HEK293 (cell line): ENCODE results near the gene SREBF1.

Experiments
- CTCF ChIA-PET: fragments of 350-600 bp; formaldehyde crosslinking; extraction: SDS; loops from one replicate; lab custom pipeline; 2021; ENCODE audit warnings: antibody characterized with exemption; lab: Yijun Ruan, JAX
- POLR2A ChIA-PET: fragments of 300-600 bp; formaldehyde crosslinking; extraction: SDS; loops from one replicate; lab custom pipeline; 2020; ENCODE audit warnings: antibody characterized with exemption, inconsistent platforms; lab: Yijun Ruan, JAX
- H3K27ac ChIP-seq: fragments of 200-500 bp; sonication (Bioruptor generic); 2 replicates; pipeline ENCODE4 v1.5.1; 2014; ENCODE audit warnings: low read depth, low read length, control low read depth, inconsistent platforms; ENCODE audit errors: extremely low read depth
- H3K36me3 ChIP-seq, 2 experiments: fragments of 200-500 bp in 1 of 2; sonication (Bioruptor generic) in 1 of 2; 1 replicate in 1 of 2; 2 replicates in 1 of 2; pipeline ENCODE4 v1.5.1; 2014 to 2017; ENCODE audit warnings: inconsistent platforms in 2 of 2, low read length in 2 of 2; ENCODE audit not compliant: control insufficient read depth in 2 of 2, insufficient read depth in 1 of 2
- H3K4me1 ChIP-seq: fragments of 200-500 bp; sonication (Bioruptor generic); 2 replicates; pipeline ENCODE4 v1.5.1; 2014; ENCODE audit warnings: mild to moderate bottlenecking, low read length, inconsistent platforms; ENCODE audit not compliant: control insufficient read depth, insufficient read depth
- H3K4me3 ChIP-seq: 2 replicates; pipeline ENCODE4 v1.5.1; 2011; ENCODE audit warnings: low read depth, mild to moderate bottlenecking, control low read depth, low read length, moderate library complexity
- H3K9me3 ChIP-seq: fragments of 200-500 bp; sonication (Bioruptor generic); 2 replicates; pipeline ENCODE4 v1.5.1; 2014; ENCODE audit warnings: low read depth, low read length, inconsistent platforms; ENCODE audit not compliant: control insufficient read depth, insufficient read depth
- BCL11B ChIP-seq: fragments of 450-650 bp; formaldehyde crosslinking; IDR thresholded peaks from 2 replicates; pipeline ENCODE4 v1.5.1; 2016; ENCODE audit warnings: low read depth, missing biosample characterization, missing genetic modification characterization
- HOXA7 ChIP-seq: sonication (generic); formaldehyde crosslinking; IDR thresholded peaks from 2 replicates; pipeline ENCODE4 v1.8.1; 2022; ENCODE audit warnings: missing genetic modification reagents, borderline replicate concordance
- MEIS1 ChIP-seq: sonication (generic); formaldehyde crosslinking; IDR thresholded peaks from 2 replicates; pipeline ENCODE4 v1.8.1; 2022; ENCODE audit warnings: missing genetic modification reagents, mild to moderate bottlenecking, borderline replicate concordance
- OVOL3 ChIP-seq: fragments of 450-650 bp; formaldehyde crosslinking; IDR thresholded peaks from 2 replicates; pipeline ENCODE4 v1.5.1; 2016; ENCODE audit warnings: missing biosample characterization, missing genetic modification characterization
- PRDM10 ChIP-seq: fragments of 450-650 bp; formaldehyde crosslinking; IDR thresholded peaks from 2 replicates; pipeline ENCODE4 v1.5.1; 2016; ENCODE audit warnings: missing biosample characterization, missing genetic modification characterization
- YY2 ChIP-seq: fragments of 450-650 bp; formaldehyde crosslinking; IDR thresholded peaks from 2 replicates; pipeline ENCODE4 v1.5.1; 2016; ENCODE audit warnings: missing biosample characterization, missing genetic modification characterization
- ZBTB1 ChIP-seq: fragments of 450-650 bp; formaldehyde crosslinking; IDR thresholded peaks from 2 replicates; pipeline ENCODE4 v1.5.1; 2016; ENCODE audit warnings: missing biosample characterization, missing genetic modification characterization
- ZFP3 ChIP-seq: fragments of 450-650 bp; formaldehyde crosslinking; IDR thresholded peaks from 2 replicates; pipeline ENCODE4 v1.5.1; 2016; ENCODE audit warnings: low read depth, missing biosample characterization, missing genetic modification characterization
- ZIC2 ChIP-seq: fragments of 450-650 bp; formaldehyde crosslinking; IDR thresholded peaks from 2 replicates; pipeline ENCODE4 v1.5.1; 2016; ENCODE audit warnings: missing biosample characterization, missing genetic modification characterization
- ZNF133 ChIP-seq: fragments of 450-650 bp; formaldehyde crosslinking; IDR thresholded peaks from 2 replicates; pipeline ENCODE4 v1.5.1; 2016; ENCODE audit warnings: missing biosample characterization, missing genetic modification characterization
- ZNF157 ChIP-seq: fragments of 450-650 bp; formaldehyde crosslinking; IDR thresholded peaks from 2 replicates; pipeline ENCODE4 v1.5.1; 2016; ENCODE audit warnings: missing biosample characterization, missing genetic modification characterization
- ZNF24 ChIP-seq: fragments of 450-650 bp; formaldehyde crosslinking; IDR thresholded peaks from 2 replicates; pipeline ENCODE4 v1.5.1; 2016; ENCODE audit warnings: missing biosample characterization, missing genetic modification characterization
- ZNF274 ChIP-seq, 2 experiments: fragments of 200-500 bp in 1 of 2; fragments of 450-650 bp in 1 of 2; sonication (Bioruptor generic) in 1 of 2; formaldehyde crosslinking in 1 of 2; IDR thresholded peaks; 2 replicates each; pipeline versions ENCODE4 v1.5.1 to v1.6.1; 2014 to 2016; ENCODE audit warnings: borderline replicate concordance in 1 of 2, inconsistent platforms in 1 of 2, low read length in 1 of 2, missing biosample characterization in 1 of 2, missing genetic modification characterization in 1 of 2
- ZNF350 ChIP-seq: fragments of 450-650 bp; formaldehyde crosslinking; IDR thresholded peaks from 2 replicates; pipeline ENCODE4 v1.5.0; 2017; ENCODE audit warnings: missing biosample characterization, mild to moderate bottlenecking, missing genetic modification characterization
- ZNF354C ChIP-seq: fragments of 450-650 bp; formaldehyde crosslinking; IDR thresholded peaks from 2 replicates; pipeline ENCODE4 v1.5.1; 2016; ENCODE audit warnings: missing biosample characterization, missing genetic modification characterization, low read depth, borderline replicate concordance
- ZNF366 ChIP-seq: fragments of 450-650 bp; formaldehyde crosslinking; conservative IDR thresholded peaks from 2 replicates; pipeline ENCODE4 v1.5.1; 2016; ENCODE audit warnings: missing biosample characterization, missing genetic modification characterization
- ZNF518A ChIP-seq: fragments of 450-650 bp; formaldehyde crosslinking; conservative IDR thresholded peaks from 2 replicates; pipeline ENCODE4 v1.5.1; 2016; ENCODE audit warnings: low read depth, missing biosample characterization, missing genetic modification characterization
- ZNF571 ChIP-seq: fragments of 450-650 bp; formaldehyde crosslinking; IDR thresholded peaks from 2 replicates; pipeline ENCODE4 v1.5.0; 2017; ENCODE audit warnings: missing biosample characterization, missing genetic modification characterization
- ZNF585B ChIP-seq: fragments of 450-650 bp; formaldehyde crosslinking; IDR thresholded peaks from 2 replicates; pipeline ENCODE4 v1.5.1; 2016; ENCODE audit warnings: missing biosample characterization, missing genetic modification characterization

SREBF1 gene

GRCh38 chr17:17806035-17806434 is 30.8 kb downstream of the SREBF1 start:
- Histone ChIP-seq H3K4me3 (no peak overlapping the region), H3K36me3 (peaks cover 0 to 72% of the 10 kb centered on the region in 2 experiments; a peak in 2 of 3 replicates), H3K27ac (no peak overlapping the region), H3K9me3 (no peaks in the 10 kb centered on the region), H3K4me1 (no peaks in the 10 kb centered on the region)
- CTCF ChIA-PET = interaction anchor here (0.6 to 2.2 kb wide), 4 partner anchors 21 to 337 kb away, joined by 3 to 8 read pairs (median 4); no protein-coding TSS in a partner anchor
- POLR2A ChIA-PET = no interaction called here
- TF ChIP-seq MEIS1 (CRISPR knock-in tag) (no peak), ZNF350 (tag by site-specific recombination) (no peak)

GRCh38 chr17:17805575-17805974 is 31.2 kb downstream of the SREBF1 start:
- H3K9me3 ChIP-seq = no peaks in the 10 kb centered on the region
- no peak overlapping the region for H3K4me3 ChIP-seq
- peaks cover 0 to 68% of the 10 kb centered on the region in 2 experiments; a peak in 2 of 3 replicates for H3K36me3 ChIP-seq
- TF ChIP-seq ZIC2 (0 out of 2 replicates have a peak, but pooled peaks have one; percentile 43), ZNF585B (no peak), OVOL3 (no peak), ZNF571 (tag by site-specific recombination) (no peak)
- TF ChIP-seq, all 188 proteins: peak for 1
- CTCF ChIA-PET = interaction anchor here (0.8 to 2.2 kb wide), 3 partner anchors 20 to 113 kb away, joined by 4 to 8 read pairs (median 4); no protein-coding TSS in a partner anchor
- POLR2A ChIA-PET = no interaction called here
- no peak overlapping the region for H3K27ac ChIP-seq
- H3K4me1 ChIP-seq = no peaks in the 10 kb centered on the region

GRCh38 chr17:17804007-17804406 is 32.8 kb downstream of the SREBF1 start:
- CTCF ChIA-PET = no interaction called here

GRCh38 chr17:17801800-17802481 is 34.8 kb downstream of the SREBF1 start:
- Histone ChIP-seq H3K9me3 (no peaks in the 10 kb centered on the region), H3K4me3 (no peak overlapping the region), H3K4me1 (no peaks in the 10 kb centered on the region), H3K36me3 (peaks cover 3 to 71% of the 10 kb centered on the region in 2 experiments; a peak in 2 of 3 replicates), H3K27ac (no peak overlapping the region)
- ChIA-PET CTCF (interaction anchor here (0.6 to 2.0 kb wide), 6 partner anchors 10 to 117 kb away, joined by 3 to 12 read pairs (median 4); no protein-coding TSS in a partner anchor), POLR2A (no interaction called here)
- TF ChIP-seq ZNF518A (tag by site-specific recombination) (no peak), ZNF133 (no peak), ZNF274 (IDR thresholded peaks at IDR 0.05; ENCODE audit: low read length) (no peak), ZNF274 (tag by site-specific recombination; IDR thresholded peaks at IDR 0.05; ENCODE audit: borderline replicate concordance) (no peak), HOXA7 (CRISPR knock-in tag) (no peak), ZNF24 (no peak), BCL11B (tag by site-specific recombination) (no peak), ZBTB1 (tag by site-specific recombination) (no peak), ZNF354C (tag by site-specific recombination) (no peak), ZNF157 (tag by site-specific recombination) (no peak), PRDM10 (no peak)

More at GRCh38 chr17:17804007-17804406, 32.8 kb downstream of the SREBF1 start:
- peaks cover 0 to 67% of the 10 kb centered on the region in 2 experiments; a peak in 2 of 3 replicates for H3K36me3 ChIP-seq
- no peak overlapping the region for H3K4me3 ChIP-seq
- TF ChIP-seq ZNF366 (tag by site-specific recombination) (no peak), ZFP3 (peak; percentile 93), YY2 (tag by site-specific recombination) (no peak)
- H3K9me3 ChIP-seq = no peaks in the 10 kb centered on the region
- no peaks in the 10 kb centered on the region for H3K4me1 ChIP-seq
- POLR2A ChIA-PET = interaction anchor here (0.6 kb wide), 1 partner anchor 22 kb away, joined by 3 read pairs; no protein-coding TSS in a partner anchor
- H3K27ac ChIP-seq = no peak overlapping the region
